ENCODE results near the gene SELPLG. TPM values are rescaled to one million over a fixed set of nuclear protein-coding genes. Genes with fewer than 3 reads are reported as not detected.
A peak's percentile ranks its signal among the peaks of the same experiment; 100 is the strongest.
"Not testable (repeated sequence)": the region's sequence is repeated elsewhere in the genome, so short reads cannot be mapped to it uniquely, and the experiment has no call there.

Gene SELPLG
- total RNA-seq, 4 donors from 2014 or later: 2.4 to 9.4 (median 5.9) TPM

DNA sequence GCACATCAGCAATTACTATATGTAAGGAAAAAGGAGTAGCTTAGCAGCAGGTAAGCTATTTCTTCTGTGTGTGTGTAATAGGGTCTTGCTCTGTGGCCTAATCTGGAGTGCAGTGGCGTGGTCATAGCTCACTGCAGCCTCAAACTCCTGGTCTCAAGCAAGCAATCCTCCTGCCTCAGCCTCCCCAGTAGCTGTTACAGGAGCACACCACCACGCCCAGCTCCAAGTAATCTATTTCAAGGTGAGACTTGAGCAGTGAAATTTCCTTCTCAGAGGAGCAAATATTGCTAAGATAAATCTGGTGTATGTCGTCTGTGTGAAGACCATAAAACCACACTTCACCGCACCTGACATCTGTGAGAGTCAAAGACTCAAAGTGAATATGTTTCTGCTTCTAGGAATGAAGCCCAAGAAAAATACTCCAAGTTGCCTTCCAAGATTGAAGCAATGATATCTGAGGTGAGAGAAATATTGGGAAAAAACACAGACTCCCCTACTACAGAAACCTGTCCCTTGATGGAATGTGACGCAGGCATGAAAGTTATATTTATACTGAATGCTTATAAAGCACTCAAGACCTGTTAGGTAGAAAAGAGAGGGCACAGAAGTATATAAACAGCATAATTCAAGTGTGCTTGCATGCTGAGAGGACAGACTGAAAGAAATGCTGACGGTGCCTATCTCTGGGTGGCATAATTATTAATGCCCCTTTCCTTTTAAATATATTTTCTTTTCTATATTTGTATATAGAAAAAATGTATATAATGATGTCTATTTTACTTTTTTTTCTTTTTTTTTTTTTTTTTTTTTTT is 2.5 kb upstream of the SELPLG start:
- H3K27ac ChIP-seq: peak overlapping the region in 3 of 4 donors; percentile 57 to 94 (median 89)
- H3K9me3 ChIP-seq: no peaks in the 10 kb centered on the region
- H3K4me3 ChIP-seq: peak overlapping the region in 1 of 4 donors; percentile 17
- peaks cover 0 to 38% (median 13%) of the 10 kb centered on the region in 4 donors for H3K4me1 ChIP-seq
- H3K27me3 ChIP-seq: no peaks in the 10 kb centered on the region
- TF ChIP-seq POLR2A (IDR thresholded peaks at IDR 0.05): no peak
- TF ChIP-seq, protein P1, sequence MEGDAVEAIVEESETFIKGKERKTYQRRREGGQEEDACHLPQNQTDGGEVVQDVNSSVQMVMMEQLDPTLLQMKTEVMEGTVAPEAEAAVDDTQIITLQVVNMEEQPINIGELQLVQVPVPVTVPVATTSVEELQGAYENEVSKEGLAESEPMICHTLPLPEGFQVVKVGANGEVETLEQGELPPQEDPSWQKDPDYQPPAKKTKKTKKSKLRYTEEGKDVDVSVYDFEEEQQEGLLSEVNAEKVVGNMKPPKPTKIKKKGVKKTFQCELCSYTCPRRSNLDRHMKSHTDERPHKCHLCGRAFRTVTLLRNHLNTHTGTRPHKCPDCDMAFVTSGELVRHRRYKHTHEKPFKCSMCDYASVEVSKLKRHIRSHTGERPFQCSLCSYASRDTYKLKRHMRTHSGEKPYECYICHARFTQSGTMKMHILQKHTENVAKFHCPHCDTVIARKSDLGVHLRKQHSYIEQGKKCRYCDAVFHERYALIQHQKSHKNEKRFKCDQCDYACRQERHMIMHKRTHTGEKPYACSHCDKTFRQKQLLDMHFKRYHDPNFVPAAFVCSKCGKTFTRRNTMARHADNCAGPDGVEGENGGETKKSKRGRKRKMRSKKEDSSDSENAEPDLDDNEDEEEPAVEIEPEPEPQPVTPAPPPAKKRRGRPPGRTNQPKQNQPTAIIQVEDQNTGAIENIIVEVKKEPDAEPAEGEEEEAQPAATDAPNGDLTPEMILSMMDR (IDR thresholded peaks at IDR 0.05): no peak
- H3K36me3 ChIP-seq: no peaks in the 10 kb centered on the region
- no peak for DNase-seq

DNA sequence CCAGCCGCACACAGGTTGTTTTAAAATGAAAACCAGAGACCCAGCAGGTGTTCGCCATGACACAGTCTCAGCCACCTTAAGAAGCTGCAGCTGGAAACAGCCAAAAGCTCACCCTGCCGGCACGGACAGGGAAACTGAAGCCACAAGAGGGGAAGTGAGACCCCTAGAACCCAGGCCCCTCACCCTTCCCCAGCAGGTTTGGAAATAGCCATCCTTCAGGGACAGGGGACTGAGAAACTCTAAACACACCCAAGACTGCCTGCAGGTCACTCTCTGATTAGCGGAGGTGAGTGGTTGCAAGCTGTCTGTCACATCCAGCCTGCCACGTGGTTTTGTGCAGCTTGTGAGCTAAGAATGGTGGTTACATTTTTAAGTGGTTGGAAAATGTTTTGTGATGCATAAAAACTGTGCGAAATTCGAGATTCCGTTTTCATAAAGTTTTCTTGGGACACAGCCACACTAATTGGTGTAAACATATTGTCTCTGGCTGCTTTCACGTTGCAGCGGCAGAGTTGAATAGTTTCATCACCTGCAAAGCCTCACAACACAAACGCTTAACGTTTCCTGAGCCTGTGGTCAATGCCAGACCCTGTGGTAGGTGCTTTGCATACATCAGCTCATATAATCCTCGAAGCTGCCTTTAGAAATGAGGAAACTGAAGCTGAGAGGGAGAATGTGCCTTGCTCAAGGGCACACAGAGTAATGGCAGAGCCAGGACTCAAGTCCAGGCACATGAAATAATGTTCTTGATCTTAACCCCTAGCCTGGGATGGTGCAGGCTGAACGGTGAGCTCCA is 1.7 kb upstream of the SELPLG start:
- peaks cover 0 to 42% (median 17%) of the 10 kb centered on the region in 4 donors for H3K4me1 ChIP-seq
- no peaks in the 10 kb centered on the region for H3K9me3 ChIP-seq
- H3K27ac ChIP-seq: peak overlapping the region; percentile 57 to 94 (median 81)
- peak in 1 of 2 donors; percentile 27 for TF ChIP-seq POLR2A (IDR thresholded peaks at IDR 0.05)
- TF ChIP-seq, protein P1 (IDR thresholded peaks at IDR 0.05): no peak
- H3K27me3 ChIP-seq: no peaks in the 10 kb centered on the region
- DNase-seq: peak in 2 of 3 donors; percentile 86 to 89
- no peaks in the 10 kb centered on the region for H3K36me3 ChIP-seq
- peak overlapping the region in 3 of 4 donors; percentile 10 to 36 (median 16) for H3K4me3 ChIP-seq

DNA sequence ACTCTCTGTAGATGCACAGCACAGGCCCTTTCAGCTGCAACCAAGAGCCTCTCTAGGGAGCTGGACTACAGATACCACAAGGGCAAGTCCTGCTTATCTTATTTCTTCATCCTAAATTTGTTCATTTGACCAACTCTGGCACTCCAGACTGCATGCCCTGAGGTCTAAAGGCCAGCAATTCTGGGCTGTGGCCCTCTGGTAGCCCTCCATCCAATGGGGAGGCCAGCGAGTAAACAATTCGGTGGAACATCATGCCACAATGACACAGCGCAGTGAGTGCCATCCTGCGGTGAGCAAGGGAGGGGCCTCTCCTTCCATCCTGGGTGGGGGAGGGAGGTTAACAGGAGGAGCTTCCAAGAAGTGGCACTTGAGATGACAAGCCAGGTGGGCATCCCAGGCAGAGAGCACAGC is 652 bp upstream of the SELPLG start:
- Histone ChIP-seq H3K4me1 (peaks cover 0 to 42% (median 24%) of the 10 kb centered on the region in 4 donors), H3K36me3 (no peaks in the 10 kb centered on the region), H3K27ac (peak overlapping the region; percentile 73 to 94 (median 83)), H3K4me3 (peak overlapping the region in 2 of 4 donors; percentile 38 to 42), H3K9me3 (no peaks in the 10 kb centered on the region), H3K27me3 (no peaks in the 10 kb centered on the region)
- TF ChIP-seq, protein P1 (IDR thresholded peaks at IDR 0.05): no peak
- TF ChIP-seq POLR2A (IDR thresholded peaks at IDR 0.05): no peak
- DNase-seq: peak in 2 of 3 donors; percentile 74 to 76

DNA sequence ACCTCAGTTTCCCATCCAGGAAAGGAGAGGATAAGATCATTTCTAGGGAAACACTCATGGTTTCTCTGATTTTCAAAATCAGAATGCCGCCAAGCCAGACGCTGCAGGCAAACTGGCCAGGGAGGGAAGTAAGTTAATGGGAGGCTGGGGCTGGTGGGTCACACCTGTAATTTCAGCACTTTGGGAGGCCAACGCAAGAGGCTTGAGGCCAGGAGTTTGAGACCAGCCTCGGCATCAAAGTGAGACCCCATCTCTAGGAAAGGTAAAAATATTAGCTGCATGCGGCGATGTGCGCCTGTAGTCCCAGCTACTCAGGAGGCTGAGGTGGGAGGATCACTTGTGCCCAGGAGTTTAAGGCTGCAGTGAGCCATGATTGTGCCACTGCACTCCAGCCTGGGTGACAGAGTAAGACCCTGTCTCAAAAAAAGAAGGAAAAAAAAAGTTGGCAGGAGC is 587 bp downstream of the SELPLG start:
- Histone ChIP-seq H3K9me3 (no peaks in the 10 kb centered on the region), H3K4me3 (peak overlapping the region; percentile 36 to 49 (median 40)), H3K27ac (peak overlapping the region; percentile 73 to 94 (median 83)), H3K4me1 (peaks cover 0 to 48% (median 29%) of the 10 kb centered on the region in 4 donors), H3K27me3 (no peaks in the 10 kb centered on the region), H3K36me3 (no peaks in the 10 kb centered on the region)
- peak in 1 of 3 donors; percentile 46 for DNase-seq
- no peak for TF ChIP-seq POLR2A (IDR thresholded peaks at IDR 0.05)
- TF ChIP-seq, protein P1 (IDR thresholded peaks at IDR 0.05): no peak

DNA sequence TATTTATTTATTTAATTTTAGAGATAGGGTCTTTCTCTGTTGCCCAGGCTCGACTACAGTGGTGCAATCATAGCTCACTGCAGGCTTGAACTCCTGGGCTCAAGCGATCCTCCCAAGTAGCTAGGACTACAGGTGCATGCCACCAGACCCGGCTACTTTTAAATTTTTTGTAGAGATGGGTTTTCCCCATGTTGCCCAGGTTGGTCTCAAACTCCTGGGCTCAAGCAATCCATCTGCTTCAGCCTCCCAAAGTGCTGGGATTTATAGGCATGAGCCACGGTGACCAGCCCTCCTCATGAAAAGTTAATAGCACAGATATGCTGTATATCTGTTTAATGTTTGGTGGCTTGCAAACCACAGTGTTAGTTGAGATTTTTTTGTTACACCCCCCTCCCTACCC is 2.4 kb downstream of the SELPLG start:
- H3K36me3 ChIP-seq, H3K27me3 ChIP-seq, H3K9me3 ChIP-seq: not testable (repeated sequence)
- peak overlapping the region in 2 of 4 donors; percentile 70 to 94 for H3K27ac ChIP-seq
- peaks cover 0 to 37% (median 27%) of the 10 kb centered on the region in 4 donors for H3K4me1 ChIP-seq
- peak in 1 of 3 donors; percentile 33 for DNase-seq
- peak overlapping the region in 3 of 4 donors; percentile 5 to 36 (median 21) for H3K4me3 ChIP-seq

All from Peyer's patch (tissue), 4 donors.